Trophoblast cell (in vitro differentiated cells and primary cell): ENCODE results near the gene FADS3.

ENCODE experiments used
- DNase-seq, 2 donors: peaks; one replicate each; pipeline ENCODE4 v3.0.0-alpha.2; 2016
- H2AFZ ChIP-seq: 2 replicates; pipeline ENCODE4 v1.6.1; 2013; ENCODE audit warnings: low read length, moderate library complexity, mild to moderate bottlenecking; ENCODE audit not compliant: insufficient read depth, poor library complexity
- H2AK5ac ChIP-seq: 2 replicates; pipeline ENCODE4 v1.6.1; 2013; ENCODE audit warnings: mild to moderate bottlenecking, low read length
- H2BK120ac ChIP-seq: 2 replicates; pipeline ENCODE4 v1.6.1; 2013; ENCODE audit warnings: low read length, mild to moderate bottlenecking, moderate library complexity; ENCODE audit not compliant: insufficient read depth, poor library complexity
- H2BK12ac ChIP-seq: 2 replicates; pipeline ENCODE4 v1.6.1; 2013; ENCODE audit warnings: mild to moderate bottlenecking, low read length, moderate library complexity
- H2BK5ac ChIP-seq: 2 replicates; pipeline ENCODE4 v1.6.1; 2013; ENCODE audit warnings: low read length, low read depth, moderate library complexity, mild to moderate bottlenecking; ENCODE audit not compliant: poor library complexity
- H3K14ac ChIP-seq: 2 replicates; pipeline ENCODE4 v1.6.1; 2013; ENCODE audit warnings: mild to moderate bottlenecking, low read length
- H3K18ac ChIP-seq: 2 replicates; pipeline ENCODE4 v1.6.1; 2013; ENCODE audit warnings: mild to moderate bottlenecking, low read length
- H3K23ac ChIP-seq: 2 replicates; pipeline ENCODE4 v1.6.1; 2013; ENCODE audit warnings: low read length
- H3K27ac ChIP-seq: 2 replicates; pipeline ENCODE4 v1.5.1; 2013; ENCODE audit warnings: low read depth, mild to moderate bottlenecking, inconsistent platforms, low read length, moderate library complexity
- H3K27me3 ChIP-seq: 2 replicates; pipeline ENCODE4 v1.6.1; 2013; ENCODE audit warnings: inconsistent platforms, mild to moderate bottlenecking, low read length, moderate library complexity; ENCODE audit not compliant: insufficient read depth
- H3K36me3 ChIP-seq, 2 experiments: 1 replicate in 1 of 2; 2 replicates in 1 of 2; pipeline ENCODE4 v1.6.1; 2013; ENCODE audit warnings: low read length in 2 of 2, mild to moderate bottlenecking in 2 of 2, moderate library complexity in 1 of 2; ENCODE audit not compliant: insufficient read depth in 2 of 2, control insufficient read depth in 1 of 2
- H3K4ac ChIP-seq: 2 replicates; pipeline ENCODE4 v1.6.1; 2013; ENCODE audit warnings: low read depth, mild to moderate bottlenecking, low read length, moderate library complexity
- H3K4me1 ChIP-seq, 2 experiments: 1 replicate in 1 of 2; 2 replicates in 1 of 2; pipeline ENCODE4 v1.6.1; 2013; ENCODE audit warnings: low read length in 2 of 2, mild to moderate bottlenecking in 2 of 2, moderate library complexity in 1 of 2; ENCODE audit not compliant: insufficient read depth in 2 of 2, control insufficient read depth in 1 of 2
- H3K4me2 ChIP-seq: 2 replicates; pipeline ENCODE4 v1.6.1; 2013; ENCODE audit warnings: inconsistent platforms, mild to moderate bottlenecking, low read length, moderate library complexity
- H3K4me3 ChIP-seq: 2 replicates; pipeline ENCODE4 v1.5.1; 2013; ENCODE audit warnings: mild to moderate bottlenecking, low read depth, low read length, inconsistent platforms
- H3K79me1 ChIP-seq: one replicate; pipeline ENCODE4 v1.6.1; 2013; ENCODE audit warnings: low read length
- H3K79me2 ChIP-seq: 2 replicates; pipeline ENCODE4 v1.6.1; 2013; ENCODE audit warnings: low read length, mild to moderate bottlenecking; ENCODE audit not compliant: control insufficient read depth, insufficient read depth, poor library complexity
- H3K9ac ChIP-seq: 2 replicates; pipeline ENCODE4 v1.6.1; 2013; ENCODE audit warnings: mild to moderate bottlenecking, low read length
- H3K9me3 ChIP-seq: 2 replicates; pipeline ENCODE4 v1.6.1; 2013; ENCODE audit warnings: low read depth, mild to moderate bottlenecking, control low read depth, inconsistent platforms, low read length; ENCODE audit not compliant: insufficient read depth
- H4K12ac ChIP-seq: 2 replicates; pipeline ENCODE4 v1.6.1; 2013; ENCODE audit warnings: low read depth, mild to moderate bottlenecking, low read length, moderate library complexity
- H4K8ac ChIP-seq: 2 replicates; pipeline ENCODE4 v1.6.1; 2013; ENCODE audit warnings: low read depth, mild to moderate bottlenecking, low read length, moderate library complexity
- H4K91ac ChIP-seq: one replicate; pipeline ENCODE4 v1.6.1; 2013; ENCODE audit warnings: low read depth, mild to moderate bottlenecking, low read length, moderate library complexity
- WGBS: extraction: QIAGEN DNeasy Blood & Tissue Kit; methylation state at CpG from one replicate; pipeline ENCODE4 v1.1.7; 2013; ENCODE audit warnings: missing lambda C conversion rate; ENCODE audit not compliant: insufficient read length, insufficient coverage; ENCODE audit errors: extremely low coverage; 5-methylcytosine and 5-hydroxymethylcytosine counted together

The FADS3 gene

DNA sequence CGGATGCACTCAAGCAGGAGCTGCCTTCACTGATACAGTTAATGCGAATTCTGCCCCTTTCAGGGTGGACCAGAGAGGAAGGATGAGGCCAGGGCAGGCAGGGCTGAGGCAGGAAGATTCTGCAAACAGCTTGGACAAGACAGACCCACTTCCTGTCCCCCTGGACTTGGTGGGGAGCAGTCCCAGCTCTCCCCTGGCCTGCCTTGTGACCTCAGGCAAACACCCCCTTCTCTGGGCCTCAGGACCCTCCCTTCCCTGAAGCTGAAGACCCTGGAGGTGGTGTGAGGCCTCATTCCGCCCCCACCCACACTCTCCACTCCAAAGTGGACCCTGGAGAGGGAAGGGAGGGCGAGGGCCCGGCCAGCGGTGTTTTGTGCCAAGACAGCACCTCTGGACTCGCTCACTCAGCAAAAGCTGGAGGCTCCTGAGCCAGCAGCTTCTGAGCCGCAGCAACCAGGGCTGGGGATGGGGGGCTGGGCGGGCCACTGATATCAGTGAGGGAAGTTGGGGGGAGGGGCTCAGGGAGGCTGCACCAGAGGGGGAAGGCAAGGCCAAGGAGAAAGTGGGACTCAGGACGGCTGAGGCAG lies 17.5 kb upstream of the FADS3 start:
- no CpG with 5 or more reads among the region's 10 CpGs for WGBS
- Histone ChIP-seq H4K12ac (no peak overlapping the region), H3K27me3 (no peaks in the 10 kb centered on the region), H4K8ac (no peak overlapping the region), H3K14ac (no peak overlapping the region), H3K4ac (no peak overlapping the region), H3K27ac (no peak overlapping the region), H4K91ac (no peak overlapping the region), H3K79me1 (no peaks in the 10 kb centered on the region), H3K18ac (no peak overlapping the region), H3K4me1 (peaks cover 0 to 3% of the 10 kb centered on the region in 2 experiments), H3K4me3 (no peak overlapping the region), H3K4me2 (no peak overlapping the region), H2BK5ac (no peak overlapping the region), H2BK12ac (no peak overlapping the region), H3K36me3 (no peaks in the 10 kb centered on the region), H2BK120ac (no peak overlapping the region), H2AK5ac (no peak overlapping the region), H3K9ac (no peak overlapping the region), H3K79me2 (no peaks in the 10 kb centered on the region), H3K9me3 (no peaks in the 10 kb centered on the region), H3K23ac (no peak overlapping the region), H2AFZ (no peak overlapping the region)
- no peak for DNase-seq

DNA sequence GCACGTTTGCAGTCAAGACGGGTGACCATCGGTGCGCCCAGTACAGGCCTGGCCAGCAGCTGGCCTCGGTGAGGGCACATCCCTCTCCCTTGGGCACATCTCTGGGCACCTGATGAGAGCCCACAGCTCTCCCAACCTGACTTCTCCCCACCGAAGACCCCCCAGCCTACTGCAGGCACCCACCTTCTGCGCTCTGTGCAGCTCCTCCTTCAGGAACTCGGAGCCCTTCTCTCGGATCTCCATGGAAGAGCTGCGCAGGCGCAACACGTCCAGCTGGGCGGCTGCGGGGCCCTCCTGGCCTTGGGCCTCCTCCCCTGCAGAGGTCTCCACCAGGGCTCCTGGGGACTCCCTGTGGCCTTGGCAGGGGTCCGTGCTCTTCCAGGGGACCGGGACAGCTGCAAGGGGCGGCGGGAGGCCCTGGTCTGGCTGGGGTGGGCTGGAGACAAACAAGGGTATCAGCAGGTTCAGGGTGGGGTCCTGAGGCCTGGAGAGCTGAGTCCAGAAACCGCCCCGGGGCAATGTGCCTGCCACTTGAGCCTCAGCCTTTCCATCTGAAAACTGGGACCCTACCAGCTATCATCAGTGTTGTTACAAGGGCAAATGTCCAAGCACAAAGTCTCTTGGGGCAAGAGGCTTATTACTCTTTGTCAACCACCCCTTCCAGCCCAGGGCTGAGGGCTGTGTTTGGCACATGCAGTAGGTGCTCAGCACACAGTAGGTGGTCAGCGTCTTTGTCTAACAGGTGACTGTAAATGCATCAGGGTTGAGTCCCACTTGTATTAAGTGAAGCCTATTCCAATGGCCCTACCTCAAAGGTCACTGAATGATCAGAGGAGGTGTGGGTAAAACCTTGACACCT lies 16.8 kb upstream of the FADS3 start:
- no peak overlapping the region for H4K8ac ChIP-seq
- no peaks in the 10 kb centered on the region for H3K27me3 ChIP-seq
- no peak overlapping the region for H3K4me3 ChIP-seq
- H2BK5ac ChIP-seq, result no peak overlapping the region
- H3K4ac ChIP-seq, result no peak overlapping the region
- no peak overlapping the region for H3K27ac ChIP-seq
- no peak overlapping the region for H2BK120ac ChIP-seq
- H3K79me1 ChIP-seq, result no peaks in the 10 kb centered on the region
- H3K4me1 ChIP-seq, result no peaks in the 10 kb centered on the region
- no peak overlapping the region for H3K9ac ChIP-seq
- H3K14ac ChIP-seq, result no peak overlapping the region
- H4K12ac ChIP-seq, result no peak overlapping the region
- H3K4me2 ChIP-seq, result no peak overlapping the region
- H3K18ac ChIP-seq, result no peak overlapping the region
- no peaks in the 10 kb centered on the region for H3K9me3 ChIP-seq
- no peak overlapping the region for H3K23ac ChIP-seq
- WGBS, result no CpG with 5 or more reads among the region's 21 CpGs
- H3K79me2 ChIP-seq, result no peaks in the 10 kb centered on the region
- no peaks in the 10 kb centered on the region for H3K36me3 ChIP-seq
- H4K91ac ChIP-seq, result no peak overlapping the region
- H2AK5ac ChIP-seq, result no peak overlapping the region
- no peak overlapping the region for H2BK12ac ChIP-seq
- no peak overlapping the region for H2AFZ ChIP-seq
- DNase-seq, result no peak

DNA sequence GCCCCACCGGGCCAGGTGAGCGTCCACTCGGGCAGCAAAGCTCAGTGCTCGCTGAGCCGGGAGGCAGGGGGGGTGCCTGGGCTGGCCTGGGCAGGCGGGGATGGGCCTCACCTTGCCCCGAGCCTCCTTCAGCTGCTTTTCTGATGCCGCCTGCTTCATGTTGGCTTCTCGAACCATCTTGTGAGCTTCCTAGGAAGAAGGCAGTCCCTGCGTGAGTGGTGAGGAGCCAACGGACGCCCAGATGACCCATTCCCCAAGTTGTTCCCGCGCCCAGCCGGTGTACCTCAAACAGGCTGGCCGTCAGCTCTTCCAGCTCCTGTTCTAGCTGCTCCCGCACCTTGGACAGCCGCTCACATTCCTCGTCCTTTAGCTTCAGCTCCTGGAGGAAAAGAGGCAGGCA lies 15.9 kb upstream of the FADS3 start:
- H2AFZ ChIP-seq, result no peak overlapping the region
- no peak overlapping the region for H4K12ac ChIP-seq
- H2BK5ac ChIP-seq, result no peak overlapping the region
- no peak overlapping the region for H3K9ac ChIP-seq
- H3K27me3 ChIP-seq, result no peaks in the 10 kb centered on the region
- no peak overlapping the region for H2BK12ac ChIP-seq
- no peak for DNase-seq
- no peaks in the 10 kb centered on the region for H3K4me1 ChIP-seq
- no peaks in the 10 kb centered on the region for H3K79me1 ChIP-seq
- H3K9me3 ChIP-seq, result no peaks in the 10 kb centered on the region
- no peak overlapping the region for H2AK5ac ChIP-seq
- no CpG with 5 or more reads among the region's 19 CpGs for WGBS
- H3K79me2 ChIP-seq, result no peaks in the 10 kb centered on the region
- H4K91ac ChIP-seq, result no peak overlapping the region
- H4K8ac ChIP-seq, result no peak overlapping the region
- H3K4me2 ChIP-seq, result no peak overlapping the region
- no peak overlapping the region for H3K18ac ChIP-seq
- H3K14ac ChIP-seq, result no peak overlapping the region
- no peak overlapping the region for H3K27ac ChIP-seq
- no peaks in the 10 kb centered on the region for H3K36me3 ChIP-seq
- no peak overlapping the region for H2BK120ac ChIP-seq
- H3K23ac ChIP-seq, result no peak overlapping the region
- no peak overlapping the region for H3K4me3 ChIP-seq
- no peak overlapping the region for H3K4ac ChIP-seq

DNA sequence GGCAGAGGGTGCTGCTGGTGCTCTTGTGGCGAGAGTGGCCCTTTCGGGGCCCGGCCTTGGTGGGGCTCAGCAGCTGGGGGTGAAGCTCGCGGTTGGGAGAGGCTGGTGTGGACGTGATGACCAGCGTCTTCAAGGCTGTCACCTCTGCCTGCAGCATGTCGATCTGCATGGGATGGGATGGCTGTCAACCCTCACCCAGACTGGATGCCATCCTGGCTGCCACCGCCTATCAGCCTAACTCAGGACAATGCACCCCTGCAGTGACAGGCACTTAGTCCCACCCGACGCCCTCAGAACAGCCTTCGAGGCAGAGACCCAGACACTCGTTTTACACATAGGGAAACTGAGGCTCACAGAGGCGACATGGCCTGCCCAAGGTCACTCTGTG lies 15.2 kb upstream of the FADS3 start:
- H3K4me3 ChIP-seq, result no peak overlapping the region
- H3K79me2 ChIP-seq, result no peaks in the 10 kb centered on the region
- H2BK12ac ChIP-seq, result no peak overlapping the region
- H2BK120ac ChIP-seq, result no peak overlapping the region
- no peak overlapping the region for H4K12ac ChIP-seq
- H2BK5ac ChIP-seq, result no peak overlapping the region
- no peaks in the 10 kb centered on the region for H3K79me1 ChIP-seq
- DNase-seq, result no peak
- no peak overlapping the region for H3K4me2 ChIP-seq
- no peaks in the 10 kb centered on the region for H3K27me3 ChIP-seq
- no peak overlapping the region for H4K8ac ChIP-seq
- no peaks in the 10 kb centered on the region for H3K36me3 ChIP-seq
- H3K27ac ChIP-seq, result no peak overlapping the region
- no peaks in the 10 kb centered on the region for H3K9me3 ChIP-seq
- no CpG with 5 or more reads among the region's 14 CpGs for WGBS
- H4K91ac ChIP-seq, result no peak overlapping the region
- no peaks in the 10 kb centered on the region for H3K4me1 ChIP-seq
- H2AK5ac ChIP-seq, result no peak overlapping the region
- no peak overlapping the region for H3K4ac ChIP-seq
- H3K14ac ChIP-seq, result no peak overlapping the region
- H3K18ac ChIP-seq, result no peak overlapping the region
- H2AFZ ChIP-seq, result no peak overlapping the region
- H3K9ac ChIP-seq, result no peak overlapping the region
- no peak overlapping the region for H3K23ac ChIP-seq
